Measurements from ENCODE around the gene NUMB. TPM values are rescaled to one million over a fixed set of nuclear protein-coding genes. Genes with fewer than 3 reads are reported as not detected.
A peak's percentile ranks its signal among the peaks of the same experiment; 100 is the strongest.

Gene NUMB
- total RNA-seq, 1 experiment from 2014 or later = 42.0 TPM

GRCh38 chr14:73287071-73287470 lies 171.3 kb downstream of the NUMB start:
- TF ChIP-seq HMGA2 (CRISPR knock-in tag; IDR thresholded peaks at IDR 0.05) (no peak), STAT6 (CRISPR knock-in tag; conservative IDR thresholded peaks at IDR 0.05; ENCODE audit: low read depth) (no peak), NR1H2 (CRISPR knock-in tag; IDR thresholded peaks at IDR 0.05) (no peak), ZNF512 (CRISPR knock-in tag; IDR thresholded peaks at IDR 0.05; ENCODE audit: borderline replicate concordance) (no peak), GABPB1 (CRISPR knock-in tag; IDR thresholded peaks at IDR 0.05) (no peak), MXD4 (CRISPR knock-in tag; IDR thresholded peaks at IDR 0.05; ENCODE audit: borderline replicate concordance) (no peak), TCF7 (CRISPR knock-in tag; IDR thresholded peaks at IDR 0.05; ENCODE audit: low read depth) (no peak), MLX (CRISPR knock-in tag; IDR thresholded peaks at IDR 0.05) (no peak), ZSCAN18 (CRISPR knock-in tag; IDR thresholded peaks at IDR 0.05) (no peak), TEAD4 (CRISPR knock-in tag; IDR thresholded peaks at IDR 0.05) (no peak)
- Mint-ChIP-seq H3K4me3 (peak overlapping the region; percentile 12), H3K9me3 (no peaks in the 10 kb centered on the region), H3K27me3 (ENCODE audit: low read depth) (peaks cover 14% of the 10 kb centered on the region), H3K27ac (peak overlapping the region; percentile 67), H3K4me1 (peaks cover 66% of the 10 kb centered on the region), H3K36me3 (peaks cover 22% of the 10 kb centered on the region)
- ATAC-seq (peak; percentile 25), DNase-seq (ENCODE audit: low spot score) (no peak)
- ChIA-PET CTCF (interaction anchor here (1.6 to 3.0 kb wide), 4 partner anchors 9 to 171 kb away, joined by 6 to 23 read pairs (median 12); partner anchors contain the start of gene NUMB), POLR2A (interaction anchor here (0.8 kb wide), 1 partner anchor 204 kb away, joined by 3 read pairs; the partner anchor contains the start of gene RIOX1)

- peak; percentile 50 for ATAC-seq
- peaks cover 18% of the 10 kb centered on the region for H3K27me3 Mint-ChIP-seq (ENCODE audit: low read depth)
- H3K36me3 Mint-ChIP-seq = peaks cover 21% of the 10 kb centered on the region
- no peak for DNase-seq (ENCODE audit: low spot score)
- H3K4me1 Mint-ChIP-seq = peaks cover 66% of the 10 kb centered on the region
- no peaks in the 10 kb centered on the region for H3K9me3 Mint-ChIP-seq
- POLR2A ChIA-PET = no interaction called here
- peak overlapping the region; percentile 12 for H3K4me3 Mint-ChIP-seq
- TF ChIP-seq FOXP1 (CRISPR knock-in tag; IDR thresholded peaks at IDR 0.05; ENCODE audit: borderline replicate concordance) (no peak), RELA (CRISPR knock-in tag; IDR thresholded peaks at IDR 0.05; ENCODE audit: borderline replicate concordance) (no peak), USF1 (CRISPR knock-in tag; IDR thresholded peaks at IDR 0.05) (no peak), ZNF425 (CRISPR knock-in tag; conservative IDR thresholded peaks at IDR 0.05) (no peak), MLX (CRISPR knock-in tag; IDR thresholded peaks at IDR 0.05) (no peak), TCF7 (CRISPR knock-in tag; IDR thresholded peaks at IDR 0.05; ENCODE audit: low read depth) (no peak), FOXP4 (CRISPR knock-in tag; IDR thresholded peaks at IDR 0.05) (no peak), NR1H2 (CRISPR knock-in tag; IDR thresholded peaks at IDR 0.05) (no peak), OVOL2 (CRISPR knock-in tag; IDR thresholded peaks at IDR 0.05; ENCODE audit: borderline replicate concordance) (no peak), SOX15 (CRISPR knock-in tag; IDR thresholded peaks at IDR 0.05) (no peak)
- H3K27ac Mint-ChIP-seq = no peak overlapping the region
- CTCF ChIA-PET = interaction anchor here (0.6 to 3.0 kb wide), 6 partner anchors 9 to 340 kb away, joined by 3 to 23 read pairs (median 8); partner anchors contain the start of gene NUMB
Measured at GRCh38 chr14:73286598-73286997, 171.7 kb downstream of the NUMB start.

Data from WTC11 (cell line).